Mucosa of stomach (tissue), 1 donor: ENCODE data around the gene IPPK.

ENCODE experiments used
- H3K27me3 ChIP-seq: one replicate; pipeline ENCODE4 v1.7.0; 2013; ENCODE audit warnings: mild to moderate bottlenecking, low read length; ENCODE audit not compliant: control insufficient read depth, insufficient read depth
- H3K36me3 ChIP-seq: one replicate; pipeline ENCODE4 v1.7.0; 2013; ENCODE audit warnings: low read length; ENCODE audit not compliant: control insufficient read depth, insufficient read depth
- H3K4me1 ChIP-seq: one replicate; pipeline ENCODE4 v1.7.0; 2013; ENCODE audit warnings: mild to moderate bottlenecking, low read length; ENCODE audit not compliant: control insufficient read depth, insufficient read depth
- H3K4me3 ChIP-seq: one replicate; pipeline ENCODE4 v1.7.0; 2013; ENCODE audit warnings: low read length
- H3K9ac ChIP-seq: one replicate; pipeline ENCODE4 v1.7.0; 2013; ENCODE audit warnings: mild to moderate bottlenecking, low read length, moderate library complexity
- H3K9me3 ChIP-seq: one replicate; pipeline ENCODE4 v1.7.0; 2013; ENCODE audit warnings: mild to moderate bottlenecking, low read length, moderate library complexity; ENCODE audit not compliant: control insufficient read depth
- donor health status: Pancreatic carcinoma.

IPPK gene

GRCh38 chr9:92639791-92640271 is 30.1 kb downstream of the IPPK start:
- no peak overlapping the region for H3K9ac ChIP-seq
- H3K36me3 ChIP-seq: peaks cover 22% of the 10 kb centered on the region
- H3K9me3 ChIP-seq: no peaks in the 10 kb centered on the region
- H3K4me1 ChIP-seq: no peaks in the 10 kb centered on the region
- H3K27me3 ChIP-seq: no peaks in the 10 kb centered on the region
- no peak overlapping the region for H3K4me3 ChIP-seq

GRCh38 chr9:92639124-92639523 is 30.8 kb downstream of the IPPK start:
- no peaks in the 10 kb centered on the region for H3K27me3 ChIP-seq
- H3K9ac ChIP-seq: no peak overlapping the region
- H3K4me3 ChIP-seq: no peak overlapping the region
- no peaks in the 10 kb centered on the region for H3K4me1 ChIP-seq
- H3K9me3 ChIP-seq: no peaks in the 10 kb centered on the region
- H3K36me3 ChIP-seq: peaks cover 22% of the 10 kb centered on the region

GRCh38 chr9:92638621-92639101 is 31.3 kb downstream of the IPPK start:
- Histone ChIP-seq H3K9me3 (no peaks in the 10 kb centered on the region), H3K27me3 (no peaks in the 10 kb centered on the region), H3K4me1 (no peaks in the 10 kb centered on the region), H3K36me3 (peaks cover 21% of the 10 kb centered on the region), H3K9ac (no peak overlapping the region), H3K4me3 (no peak overlapping the region)

- Histone ChIP-seq H3K36me3 (peaks cover 15% of the 10 kb centered on the region), H3K4me1 (no peaks in the 10 kb centered on the region), H3K27me3 (no peaks in the 10 kb centered on the region), H3K9ac (no peak overlapping the region), H3K4me3 (no peak overlapping the region), H3K9me3 (no peaks in the 10 kb centered on the region)
These were observed 31.9 kb downstream of the IPPK start for GRCh38 chr9:92637886-92638620.

- Histone ChIP-seq H3K27me3 (no peaks in the 10 kb centered on the region), H3K9ac (no peak overlapping the region), H3K4me1 (no peaks in the 10 kb centered on the region), H3K9me3 (no peaks in the 10 kb centered on the region), H3K4me3 (no peak overlapping the region), H3K36me3 (peaks cover 12% of the 10 kb centered on the region)
These were observed 32.6 kb downstream of the IPPK start for GRCh38 chr9:92637326-92637725.

GRCh38 chr9:92636627-92637026 is 33.3 kb downstream of the IPPK start:
- Histone ChIP-seq H3K36me3 (peaks cover 11% of the 10 kb centered on the region), H3K9ac (no peak overlapping the region), H3K9me3 (no peaks in the 10 kb centered on the region), H3K4me1 (no peaks in the 10 kb centered on the region), H3K4me3 (no peak overlapping the region), H3K27me3 (no peaks in the 10 kb centered on the region)

- H3K9ac ChIP-seq: no peak overlapping the region
- H3K36me3 ChIP-seq: peaks cover 2% of the 10 kb centered on the region
- H3K4me3 ChIP-seq: no peak overlapping the region
- H3K9me3 ChIP-seq: no peaks in the 10 kb centered on the region
- no peaks in the 10 kb centered on the region for H3K27me3 ChIP-seq
- H3K4me1 ChIP-seq: no peaks in the 10 kb centered on the region
These were observed 34.2 kb downstream of the IPPK start for GRCh38 chr9:92635760-92636159.

GRCh38 chr9:92634712-92635605 is 35.0 kb downstream of the IPPK start:
- H3K9ac ChIP-seq: no peak overlapping the region
- no peaks in the 10 kb centered on the region for H3K27me3 ChIP-seq
- H3K4me3 ChIP-seq: no peak overlapping the region
- H3K4me1 ChIP-seq: no peaks in the 10 kb centered on the region
- H3K36me3 ChIP-seq: no peaks in the 10 kb centered on the region
- no peaks in the 10 kb centered on the region for H3K9me3 ChIP-seq

GRCh38 chr9:92633614-92634278 is 36.2 kb downstream of the IPPK start:
- H3K36me3 ChIP-seq: no peaks in the 10 kb centered on the region

GRCh38 chr9:92632641-92633040 is 37.3 kb downstream of the IPPK start:
- Histone ChIP-seq H3K36me3 (no peaks in the 10 kb centered on the region), H3K4me3 (no peak overlapping the region), H3K9ac (no peak overlapping the region), H3K27me3 (no peaks in the 10 kb centered on the region), H3K9me3 (no peaks in the 10 kb centered on the region), H3K4me1 (no peaks in the 10 kb centered on the region)

More at GRCh38 chr9:92633614-92634278, 36.2 kb downstream of the IPPK start:
- Histone ChIP-seq H3K9ac (no peak overlapping the region), H3K9me3 (no peaks in the 10 kb centered on the region), H3K4me3 (no peak overlapping the region), H3K4me1 (no peaks in the 10 kb centered on the region), H3K27me3 (no peaks in the 10 kb centered on the region)

- Histone ChIP-seq H3K9me3 (no peaks in the 10 kb centered on the region), H3K9ac (no peak overlapping the region), H3K4me3 (no peak overlapping the region), H3K27me3 (no peaks in the 10 kb centered on the region), H3K4me1 (no peaks in the 10 kb centered on the region), H3K36me3 (no peaks in the 10 kb centered on the region)
These were observed 38.2 kb downstream of the IPPK start for GRCh38 chr9:92631452-92632343.
